HepG2 (cell line): ENCODE results near the gene CABP4. TPM values are rescaled to one million over a fixed set of nuclear protein-coding genes. Genes with fewer than 3 reads are reported as not detected.

Source experiments
- ASH2L ChIP-seq: fragments of 300-600, 200-600 bp; sonication (generic); IDR thresholded peaks from 2 replicates; pipeline ENCODE4 v1.7.0; 2017; ENCODE audit warnings: low read depth, mild to moderate bottlenecking, moderate library complexity, mixed read lengths, low read length; ENCODE audit not compliant: insufficient read length
- DPF2 ChIP-seq: sonication (generic); formaldehyde crosslinking; IDR thresholded peaks from 2 replicates; pipeline ENCODE4 v1.4.0; 2020; ENCODE audit warnings: mild to moderate bottlenecking, low read depth, missing genetic modification reagents, borderline replicate concordance
- FLYWCH1 ChIP-seq: sonication (generic); formaldehyde crosslinking; IDR thresholded peaks from 2 replicates; pipeline ENCODE4 v1.8.1; 2023; ENCODE audit warnings: mild to moderate bottlenecking, missing genetic modification reagents
- HOXA5 ChIP-seq: sonication (generic); formaldehyde crosslinking; IDR thresholded peaks from 2 replicates; pipeline ENCODE4 v1.4.0; 2020; ENCODE audit warnings: missing genetic modification reagents
- NR2F1 ChIP-seq, 2 experiments: fragments of 450-650 bp in 1 of 2; formaldehyde crosslinking in 1 of 2; IDR thresholded peaks; 2 replicates each; pipeline versions ENCODE4 v1.5.0 to v1.6.1; 2016 to 2020; ENCODE audit warnings: mild to moderate bottlenecking in 1 of 2, missing compliant biosample characterization in 1 of 2, missing genetic modification reagents in 1 of 2, moderate library complexity in 1 of 2
- ONECUT2 ChIP-seq: sonication (generic); formaldehyde crosslinking; IDR thresholded peaks from 2 replicates; pipeline ENCODE4 v1.4.0; 2020; ENCODE audit warnings: missing genetic modification reagents
- PHF8 ChIP-seq: sonication (generic); formaldehyde crosslinking; IDR thresholded peaks from 2 replicates; pipeline ENCODE4 v1.5.0; 2020; ENCODE audit warnings: missing genetic modification reagents
- TMF1 ChIP-seq: sonication (generic); formaldehyde crosslinking; IDR thresholded peaks from 2 replicates; pipeline ENCODE4 v1.8.1; 2022; ENCODE audit warnings: low read depth, missing genetic modification reagents
- ZNF101 ChIP-seq: sonication (generic); formaldehyde crosslinking; IDR thresholded peaks from 2 replicates; pipeline ENCODE4 v1.4.0; 2020; ENCODE audit warnings: mild to moderate bottlenecking, low read depth, missing genetic modification reagents, borderline replicate concordance
- ZNF274 ChIP-seq: sonication (generic); formaldehyde crosslinking; IDR thresholded peaks from 2 replicates; pipeline ENCODE4 v1.5.1; 2020; ENCODE audit warnings: mild to moderate bottlenecking, missing genetic modification reagents
- ZNF33A ChIP-seq: sonication (generic); formaldehyde crosslinking; IDR thresholded peaks from 2 replicates; pipeline ENCODE4 v1.5.1; 2020; ENCODE audit warnings: missing genetic modification reagents, mild to moderate bottlenecking, moderate library complexity, borderline replicate concordance
- ZNF44 ChIP-seq: sonication (generic); formaldehyde crosslinking; IDR thresholded peaks from 2 replicates; pipeline ENCODE4 v1.5.1; 2020; ENCODE audit warnings: mild to moderate bottlenecking, missing genetic modification reagents
- ZNF563 ChIP-seq: sonication (generic); formaldehyde crosslinking; IDR thresholded peaks from 2 replicates; pipeline ENCODE4 v1.8.0; 2022; ENCODE audit warnings: mild to moderate bottlenecking, moderate library complexity, missing genetic modification reagents
- ZNF564 ChIP-seq: sonication (generic); formaldehyde crosslinking; IDR thresholded peaks from 2 replicates; pipeline ENCODE4 v1.8.1; 2023; ENCODE audit warnings: mild to moderate bottlenecking, missing genetic modification reagents
- ZNF761 ChIP-seq: sonication (generic); formaldehyde crosslinking; conservative IDR thresholded peaks from 2 replicates; pipeline ENCODE4 v1.4.0; 2020; ENCODE audit warnings: mild to moderate bottlenecking, missing genetic modification reagents
- ZNF766 ChIP-seq: sonication (generic); formaldehyde crosslinking; IDR thresholded peaks from 2 replicates; pipeline ENCODE4 v1.5.0; 2020; ENCODE audit warnings: missing genetic modification reagents, borderline replicate concordance
- ZNF772 ChIP-seq: sonication (generic); formaldehyde crosslinking; IDR thresholded peaks from 2 replicates; pipeline ENCODE4 v1.5.0; 2020; ENCODE audit warnings: mild to moderate bottlenecking, missing genetic modification reagents
- ZSCAN20 ChIP-seq: sonication (generic); formaldehyde crosslinking; IDR thresholded peaks from 2 replicates; pipeline ENCODE4 v1.4.0; 2020; ENCODE audit warnings: missing genetic modification reagents, mild to moderate bottlenecking, borderline replicate concordance
- polyA plus RNA-seq, 8 experiments: library from polyadenylated mRNA; depleted of rRNA in 3 of 8; stranded (reverse) in 7 of 8; unstranded in 1 of 8; fragments of >200 nt; fragmentation: Illumina TruSeq in 4 of 8; extraction: Trizol in 4 of 8; gene quantifications; 2 replicates each; pipeline versions ENCODE4 v1.2.1 to v1.2.3, GENCODE V29; 2011 to 2016; ENCODE audit warnings: low read depth in 4 of 8, missing spikeins in 1 of 8, mixed read lengths in 1 of 8; ENCODE audit not compliant: insufficient read depth in 1 of 8
- total RNA-seq, 5 experiments: library from RNA; depleted of rRNA; stranded (reverse); fragments of >200 nt; fragmentation: Illumina TruSeq; extraction: Trizol; gene quantifications; 2 replicates each; pipeline ENCODE4 v1.2.3, GENCODE V29; 2016; ENCODE audit warnings: low read depth in 1 of 5
- TF ChIP-seq, protein P1 (sequence below): sonication (generic); formaldehyde crosslinking; IDR thresholded peaks from 2 replicates; pipeline ENCODE4 v1.9.0; 2021; ENCODE audit warnings: missing genetic modification reagents, mild to moderate bottlenecking, borderline replicate concordance
- TF ChIP-seq, protein P2 (sequence below): sonication (generic); formaldehyde crosslinking; IDR thresholded peaks from 2 replicates; pipeline ENCODE4 v1.4.0; 2020; ENCODE audit warnings: mild to moderate bottlenecking, low read depth, missing genetic modification reagents
- TF ChIP-seq, protein P3 (sequence below): sonication (generic); formaldehyde crosslinking; IDR thresholded peaks from 2 replicates; pipeline ENCODE4 v1.5.1; 2020; ENCODE audit warnings: mild to moderate bottlenecking, missing genetic modification reagents, borderline replicate concordance

Gene CABP4
- total and polyA plus RNA-seq, 2 of the 13 experiments (the other 11 are each of a cell fraction or from before 2014, with no cell fraction given): not detected

DNA sequence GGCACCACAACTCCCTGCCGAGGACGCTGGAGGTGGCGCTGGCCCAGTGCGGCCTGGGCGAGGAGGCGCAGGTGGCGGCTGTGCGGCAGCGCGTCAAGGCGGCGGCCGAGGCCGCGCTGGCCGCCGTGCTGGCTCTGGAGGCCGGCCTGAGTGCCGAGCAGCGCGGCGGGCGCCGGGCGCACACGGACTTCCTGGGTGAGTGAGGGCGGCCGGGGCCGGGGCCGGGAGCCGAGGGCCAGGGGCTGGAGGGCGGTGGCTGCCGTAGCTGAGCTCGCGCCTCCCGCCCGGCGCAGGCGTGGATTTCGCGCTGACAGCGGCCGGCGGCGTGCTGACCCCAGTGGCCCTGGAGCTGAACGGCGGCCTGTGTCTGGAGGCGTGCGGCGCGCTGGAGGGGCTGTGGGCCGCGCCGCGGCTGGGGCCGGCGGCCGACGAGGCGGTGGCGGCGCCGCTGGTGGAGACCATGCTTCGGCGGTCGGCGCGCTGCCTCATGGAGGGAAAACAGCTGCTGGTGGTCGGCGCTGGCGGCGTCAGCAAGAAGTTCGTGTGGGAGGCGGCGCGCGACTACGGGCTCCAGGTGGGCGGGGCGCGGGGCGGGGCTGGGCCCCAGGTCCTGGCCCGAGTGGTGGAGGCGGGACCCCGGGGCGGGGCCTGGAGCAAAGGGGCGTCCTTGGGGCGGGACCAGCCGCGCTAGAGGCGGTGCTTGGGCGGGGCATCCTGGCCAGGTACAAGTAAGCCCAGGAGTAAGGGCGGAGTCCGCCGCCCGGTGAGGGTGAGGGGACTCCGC, 34.3 kb upstream of the CABP4 start (continued):
- peak; percentile 49; the same call in 1 of the 2 replicates for TF ChIP-seq ZNF766 (CRISPR knock-in tag)
- TF ChIP-seq ZNF564: peak; percentile 49; the same call in 1 of the 2 replicates
- no peak for TF ChIP-seq ASH2L
- TF ChIP-seq ZNF274 (CRISPR knock-in tag): no peak
- TF ChIP-seq ZNF772: peak; percentile 19; the same call in 1 of the 2 replicates
- 0 out of 2 replicates have a peak, but pooled peaks have one; percentile 19 for TF ChIP-seq FLYWCH1 (CRISPR knock-in tag)
- no peak for TF ChIP-seq ZNF44 (CRISPR knock-in tag)
- TF ChIP-seq ZNF33A (CRISPR knock-in tag): no peak
- TF ChIP-seq, protein P1, sequence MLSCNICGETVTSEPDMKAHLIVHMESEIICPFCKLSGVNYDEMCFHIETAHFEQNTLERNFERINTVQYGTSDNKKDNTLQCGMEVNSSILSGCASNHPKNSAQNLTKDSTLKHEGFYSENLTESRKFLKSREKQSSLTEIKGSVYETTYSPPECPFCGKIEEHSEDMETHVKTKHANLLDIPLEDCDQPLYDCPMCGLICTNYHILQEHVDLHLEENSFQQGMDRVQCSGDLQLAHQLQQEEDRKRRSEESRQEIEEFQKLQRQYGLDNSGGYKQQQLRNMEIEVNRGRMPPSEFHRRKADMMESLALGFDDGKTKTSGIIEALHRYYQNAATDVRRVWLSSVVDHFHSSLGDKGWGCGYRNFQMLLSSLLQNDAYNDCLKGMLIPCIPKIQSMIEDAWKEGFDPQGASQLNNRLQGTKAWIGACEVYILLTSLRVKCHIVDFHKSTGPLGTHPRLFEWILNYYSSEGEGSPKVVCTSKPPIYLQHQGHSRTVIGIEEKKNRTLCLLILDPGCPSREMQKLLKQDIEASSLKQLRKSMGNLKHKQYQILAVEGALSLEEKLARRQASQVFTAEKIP (CRISPR knock-in tag): no peak
- TF ChIP-seq ONECUT2 (CRISPR knock-in tag): no peak
- TF ChIP-seq ZNF563: peak; percentile 55
- TF ChIP-seq, protein P2, sequence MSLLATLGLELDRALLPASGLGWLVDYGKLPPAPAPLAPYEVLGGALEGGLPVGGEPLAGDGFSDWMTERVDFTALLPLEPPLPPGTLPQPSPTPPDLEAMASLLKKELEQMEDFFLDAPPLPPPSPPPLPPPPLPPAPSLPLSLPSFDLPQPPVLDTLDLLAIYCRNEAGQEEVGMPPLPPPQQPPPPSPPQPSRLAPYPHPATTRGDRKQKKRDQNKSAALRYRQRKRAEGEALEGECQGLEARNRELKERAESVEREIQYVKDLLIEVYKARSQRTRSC (CRISPR knock-in tag): no peak
- TF ChIP-seq NR2F1 (CRISPR knock-in tag; IDR thresholded peaks at IDR 0.05): 0 out of 4 replicates have a peak, but pooled peaks of 1 of the 2 experiments have one; percentile 25
- TF ChIP-seq, protein P3, sequence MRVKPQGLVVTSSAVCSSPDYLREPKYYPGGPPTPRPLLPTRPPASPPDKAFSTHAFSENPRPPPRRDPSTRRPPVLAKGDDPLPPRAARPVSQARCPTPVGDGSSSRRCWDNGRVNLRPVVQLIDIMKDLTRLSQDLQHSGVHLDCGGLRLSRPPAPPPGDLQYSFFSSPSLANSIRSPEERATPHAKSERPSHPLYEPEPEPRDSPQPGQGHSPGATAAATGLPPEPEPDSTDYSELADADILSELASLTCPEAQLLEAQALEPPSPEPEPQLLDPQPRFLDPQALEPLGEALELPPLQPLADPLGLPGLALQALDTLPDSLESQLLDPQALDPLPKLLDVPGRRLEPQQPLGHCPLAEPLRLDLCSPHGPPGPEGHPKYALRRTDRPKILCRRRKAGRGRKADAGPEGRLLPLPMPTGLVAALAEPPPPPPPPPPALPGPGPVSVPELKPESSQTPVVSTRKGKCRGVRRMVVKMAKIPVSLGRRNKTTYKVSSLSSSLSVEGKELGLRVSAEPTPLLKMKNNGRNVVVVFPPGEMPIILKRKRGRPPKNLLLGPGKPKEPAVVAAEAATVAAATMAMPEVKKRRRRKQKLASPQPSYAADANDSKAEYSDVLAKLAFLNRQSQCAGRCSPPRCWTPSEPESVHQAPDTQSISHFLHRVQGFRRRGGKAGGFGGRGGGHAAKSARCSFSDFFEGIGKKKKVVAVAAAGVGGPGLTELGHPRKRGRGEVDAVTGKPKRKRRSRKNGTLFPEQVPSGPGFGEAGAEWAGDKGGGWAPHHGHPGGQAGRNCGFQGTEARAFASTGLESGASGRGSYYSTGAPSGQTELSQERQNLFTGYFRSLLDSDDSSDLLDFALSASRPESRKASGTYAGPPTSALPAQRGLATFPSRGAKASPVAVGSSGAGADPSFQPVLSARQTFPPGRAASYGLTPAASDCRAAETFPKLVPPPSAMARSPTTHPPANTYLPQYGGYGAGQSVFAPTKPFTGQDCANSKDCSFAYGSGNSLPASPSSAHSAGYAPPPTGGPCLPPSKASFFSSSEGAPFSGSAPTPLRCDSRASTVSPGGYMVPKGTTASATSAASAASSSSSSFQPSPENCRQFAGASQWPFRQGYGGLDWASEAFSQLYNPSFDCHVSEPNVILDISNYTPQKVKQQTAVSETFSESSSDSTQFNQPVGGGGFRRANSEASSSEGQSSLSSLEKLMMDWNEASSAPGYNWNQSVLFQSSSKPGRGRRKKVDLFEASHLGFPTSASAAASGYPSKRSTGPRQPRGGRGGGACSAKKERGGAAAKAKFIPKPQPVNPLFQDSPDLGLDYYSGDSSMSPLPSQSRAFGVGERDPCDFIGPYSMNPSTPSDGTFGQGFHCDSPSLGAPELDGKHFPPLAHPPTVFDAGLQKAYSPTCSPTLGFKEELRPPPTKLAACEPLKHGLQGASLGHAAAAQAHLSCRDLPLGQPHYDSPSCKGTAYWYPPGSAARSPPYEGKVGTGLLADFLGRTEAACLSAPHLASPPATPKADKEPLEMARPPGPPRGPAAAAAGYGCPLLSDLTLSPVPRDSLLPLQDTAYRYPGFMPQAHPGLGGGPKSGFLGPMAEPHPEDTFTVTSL: no peak
- 0 out of 2 replicates have a peak, but pooled peaks have one; percentile 37 for TF ChIP-seq ZNF761 (CRISPR knock-in tag)
- TF ChIP-seq TMF1 (CRISPR knock-in tag): no peak
- 0 out of 2 replicates have a peak, but pooled peaks have one; percentile 20 for TF ChIP-seq PHF8 (CRISPR knock-in tag)
- TF ChIP-seq ZSCAN20 (CRISPR knock-in tag): no peak; the same call in 1 of the 2 replicates
- TF ChIP-seq DPF2 (CRISPR knock-in tag): no peak
- TF ChIP-seq ZNF101 (CRISPR knock-in tag): no peak
- 0 out of 2 replicates have a peak, but pooled peaks have one; percentile 14 for TF ChIP-seq HOXA5 (CRISPR knock-in tag)
